Panc1 (cell line): ENCODE results near the gene SETD2.

Experiments used
- CTCF ChIP-seq: fragments of 450-650 bp; IDR thresholded peaks from 2 replicates; pipeline ENCODE4 v1.5.1; 2017; ENCODE audit warnings: mild to moderate bottlenecking
- SIN3A ChIP-seq: IDR thresholded peaks from 2 replicates; pipeline ENCODE4 v1.6.1; 2012; ENCODE audit warnings: low read depth, mild to moderate bottlenecking, low read length, moderate library complexity, borderline replicate concordance; ENCODE audit not compliant: insufficient read depth

DNA sequence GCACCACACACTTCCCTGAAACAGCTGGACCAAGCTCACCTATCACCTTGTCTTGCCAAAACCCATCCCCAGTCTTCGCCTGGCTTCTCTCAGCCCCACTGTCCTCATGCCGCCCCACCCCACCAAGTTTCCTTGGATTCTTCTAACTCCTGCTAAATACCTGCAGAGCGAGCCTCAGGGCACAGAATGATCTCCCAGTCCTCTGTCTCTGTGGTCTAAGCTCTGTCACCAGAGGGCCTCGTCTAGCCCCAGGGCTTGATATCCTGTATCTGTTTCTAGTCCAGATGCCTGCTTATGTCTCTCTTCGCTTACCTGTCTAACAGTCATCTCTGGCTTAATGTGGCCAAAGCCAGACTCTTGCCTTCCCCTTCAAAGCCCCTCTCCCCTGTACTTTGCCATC lies 197.1 kb downstream of the SETD2 start:
- no peak for TF ChIP-seq CTCF
- TF ChIP-seq SIN3A, result no peak
